ENCODE results near the gene DNAJC27. TPM values are rescaled to one million over a fixed set of nuclear protein-coding genes. Genes with fewer than 3 reads are reported as not detected.

DNAJC27 gene
- total RNA-seq, 1 donor from 2014 or later = 7.0 TPM

GRCh38 chr2:24898122-24899109 is 73.3 kb downstream of the DNAJC27 start:
- DNase-seq (ENCODE audit: extremely low spot score, unreplicated experiment) = no peak
- H3K4me1 Mint-ChIP-seq (ENCODE audit: unreplicated experiment) = peaks cover 15% of the 10 kb centered on the region
- no peaks in the 10 kb centered on the region for H3K27me3 Mint-ChIP-seq (ENCODE audit: unreplicated experiment)
- H3K4me3 Mint-ChIP-seq (ENCODE audit: unreplicated experiment) = no peak overlapping the region
- no peak overlapping the region for H3K27ac Mint-ChIP-seq (ENCODE audit: unreplicated experiment)
- peaks cover 54% of the 10 kb centered on the region for H3K36me3 Mint-ChIP-seq (ENCODE audit: unreplicated experiment)
- peaks cover 22% of the 10 kb centered on the region for H3K9me3 Mint-ChIP-seq (ENCODE audit: unreplicated experiment)
- no peak for TF ChIP-seq CTCF (IDR thresholded peaks at IDR 0.05)

- Mint-ChIP-seq H3K9me3 (ENCODE audit: unreplicated experiment) (peaks cover 25% of the 10 kb centered on the region), H3K36me3 (ENCODE audit: unreplicated experiment) (peaks cover 45% of the 10 kb centered on the region)
- TF ChIP-seq CTCF (IDR thresholded peaks at IDR 0.05) = no peak
Observed at GRCh38 chr2:24894750-24895149, 77.0 kb downstream of the DNAJC27 start.

GRCh38 chr2:24893934-24894333 is 77.8 kb downstream of the DNAJC27 start:
- Mint-ChIP-seq H3K27ac (ENCODE audit: unreplicated experiment) (no peak overlapping the region), H3K9me3 (ENCODE audit: unreplicated experiment) (peaks cover 25% of the 10 kb centered on the region), H3K4me3 (ENCODE audit: unreplicated experiment) (no peak overlapping the region), H3K27me3 (ENCODE audit: unreplicated experiment) (no peaks in the 10 kb centered on the region), H3K36me3 (ENCODE audit: unreplicated experiment) (peaks cover 38% of the 10 kb centered on the region), H3K4me1 (ENCODE audit: unreplicated experiment) (peaks cover 8% of the 10 kb centered on the region)
- no peak for DNase-seq (ENCODE audit: extremely low spot score, unreplicated experiment)
- TF ChIP-seq CTCF (IDR thresholded peaks at IDR 0.05) = no peak

More at GRCh38 chr2:24894750-24895149, 77.0 kb downstream of the DNAJC27 start:
- no peak overlapping the region for H3K4me3 Mint-ChIP-seq (ENCODE audit: unreplicated experiment)
- DNase-seq (ENCODE audit: extremely low spot score, unreplicated experiment) = no peak
- H3K27ac Mint-ChIP-seq (ENCODE audit: unreplicated experiment) = no peak overlapping the region
- no peaks in the 10 kb centered on the region for H3K27me3 Mint-ChIP-seq (ENCODE audit: unreplicated experiment)
- H3K4me1 Mint-ChIP-seq (ENCODE audit: unreplicated experiment) = peaks cover 15% of the 10 kb centered on the region

Other genes starting within 250 kb of the DNAJC27 start
- 26.8 and 31.1 TPM in 2 replicates for gene PTRHD1, start 178.6 kb downstream of the DNAJC27 start, total RNA-seq
- 12.7 and 12.8 TPM in 2 replicates for gene CENPO, start 178.5 kb downstream of the DNAJC27 start, total RNA-seq
- 99.9 and 118 TPM in 2 replicates for gene ADCY3, start 51.7 kb downstream of the DNAJC27 start, total RNA-seq
- 1.0 and 1.3 TPM in 2 replicates for gene EFR3B, start 70.1 kb upstream of the DNAJC27 start, total RNA-seq
- not detected in 2 replicates for gene POMC, start 196.6 kb upstream of the DNAJC27 start, total RNA-seq

All from osteocyte (in vitro differentiated cells).